GM18499 (cell line): ENCODE measurements around the gene FOXP1.

Experiments used
- ATAC-seq: cut with Tn5 transposase; IDR thresholded peaks from one replicate; pipeline ENCODE4 v1.9.1; 2021; ENCODE audit warnings: moderate number of reproducible peaks; ENCODE audit not compliant: insufficient read depth, unreplicated experiment

FOXP1 gene

DNA sequence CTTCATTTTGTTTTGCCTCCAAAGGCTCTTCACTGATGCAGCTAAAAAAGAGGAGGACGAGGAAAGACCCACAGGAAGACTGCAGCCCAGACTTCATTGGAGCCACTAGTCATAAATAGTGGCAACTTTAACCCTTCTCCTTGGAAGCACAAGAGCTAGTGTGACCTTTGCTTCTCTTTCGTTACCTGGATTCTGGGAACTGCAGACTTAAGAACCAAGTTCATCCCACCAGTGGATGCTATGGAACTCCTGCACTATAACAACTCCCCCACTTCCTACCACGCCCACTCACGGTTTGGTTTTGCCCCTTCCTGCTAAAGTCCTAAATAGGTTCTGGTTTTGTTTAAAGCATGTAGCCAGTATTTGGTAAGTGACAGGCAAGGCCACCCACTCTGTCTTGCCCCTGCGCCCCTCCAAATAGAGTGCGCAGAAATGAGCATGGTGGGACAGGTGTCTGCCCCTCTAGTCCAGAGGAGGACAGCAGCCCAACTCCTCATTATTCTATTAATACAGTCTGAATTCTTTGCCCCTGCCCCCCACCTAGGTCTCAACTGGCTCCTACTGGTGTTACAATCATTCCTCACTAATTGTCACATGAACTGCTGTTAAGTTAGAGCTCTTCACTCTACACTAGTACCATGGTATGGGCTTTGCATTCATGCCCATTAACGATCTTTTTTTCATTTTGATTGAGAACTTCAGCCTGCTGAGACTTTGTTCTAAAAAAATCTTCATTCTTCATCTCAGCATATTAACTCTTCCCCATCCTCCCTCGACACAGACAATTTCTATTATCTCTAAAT lies 504.6 kb downstream of the FOXP1 start:
- no peak for ATAC-seq

GRCh38 chr3:71078199-71078598 lies 505.3 kb downstream of the FOXP1 start:
- no peak for ATAC-seq

DNA sequence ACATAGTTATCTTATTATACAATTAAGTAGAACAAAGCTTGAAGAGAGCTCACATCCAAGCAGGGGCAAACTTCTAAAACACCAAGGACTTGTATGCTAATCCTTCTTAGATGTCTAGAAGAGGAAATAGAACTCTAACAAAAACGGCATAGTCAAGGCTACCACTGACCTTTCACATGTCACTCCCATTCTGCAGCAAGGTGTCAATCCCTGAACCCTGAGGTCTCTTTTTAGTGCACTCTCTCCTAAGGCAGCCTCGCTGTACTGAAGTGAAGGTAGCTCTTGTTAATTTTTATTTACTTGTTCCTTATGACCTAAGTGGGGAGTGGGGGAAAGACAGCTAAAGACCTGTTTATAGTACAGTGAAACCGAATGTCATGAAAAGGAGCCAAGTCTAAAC lies 506.5 kb downstream of the FOXP1 start:
- ATAC-seq, result no peak

- no peak for ATAC-seq
Measured at GRCh38 chr3:71076361-71077002, 507.0 kb downstream of the FOXP1 start.

- no peak for ATAC-seq
Measured at GRCh38 chr3:71075494-71075893, 508.0 kb downstream of the FOXP1 start.

DNA sequence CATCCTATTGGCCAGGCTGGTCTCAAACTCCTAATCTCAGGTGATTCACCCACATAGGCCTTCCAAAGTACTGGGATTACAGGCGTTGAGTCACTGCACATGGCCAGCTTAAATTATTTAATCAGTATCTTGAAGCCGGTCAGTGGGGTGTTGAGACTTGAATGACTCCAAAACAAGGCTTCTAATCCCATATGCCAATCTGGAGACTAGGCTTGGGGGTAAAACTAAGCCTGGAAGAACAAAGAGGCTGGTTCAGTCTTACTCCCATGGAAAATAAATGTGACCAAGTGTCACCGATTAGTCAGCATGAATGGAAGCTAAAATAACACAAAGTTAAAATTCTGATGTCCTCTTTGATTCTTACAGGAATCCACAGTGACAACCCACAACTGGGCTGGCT lies 509.1 kb downstream of the FOXP1 start:
- ATAC-seq, result no peak

DNA sequence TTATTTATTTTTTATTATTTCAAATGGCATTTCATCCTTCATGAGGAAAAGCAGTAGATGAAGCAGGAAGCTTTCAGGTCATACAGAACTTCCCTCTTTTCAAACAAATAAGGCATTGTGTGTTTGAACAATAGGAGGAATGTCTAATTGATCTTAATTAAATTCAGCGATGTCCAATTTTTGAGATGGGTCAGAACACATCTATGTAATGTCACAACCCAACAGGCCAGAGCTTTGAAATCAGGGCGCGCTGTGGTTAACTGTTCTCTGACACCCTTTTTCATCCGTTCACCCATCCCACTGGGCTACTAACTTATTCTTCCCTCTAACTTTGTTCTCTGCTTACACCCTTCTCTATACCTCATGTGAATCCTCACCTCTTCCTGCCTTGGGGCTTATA lies 510.5 kb downstream of the FOXP1 start:
- ATAC-seq, result no peak

GRCh38 chr3:71072287-71072686 lies 511.2 kb downstream of the FOXP1 start:
- no peak for ATAC-seq

- ATAC-seq, result no peak
Measured at GRCh38 chr3:71070497-71071463, 512.7 kb downstream of the FOXP1 start.

GRCh38 chr3:71069797-71070196 lies 513.7 kb downstream of the FOXP1 start:
- peak; percentile 50 for ATAC-seq

DNA sequence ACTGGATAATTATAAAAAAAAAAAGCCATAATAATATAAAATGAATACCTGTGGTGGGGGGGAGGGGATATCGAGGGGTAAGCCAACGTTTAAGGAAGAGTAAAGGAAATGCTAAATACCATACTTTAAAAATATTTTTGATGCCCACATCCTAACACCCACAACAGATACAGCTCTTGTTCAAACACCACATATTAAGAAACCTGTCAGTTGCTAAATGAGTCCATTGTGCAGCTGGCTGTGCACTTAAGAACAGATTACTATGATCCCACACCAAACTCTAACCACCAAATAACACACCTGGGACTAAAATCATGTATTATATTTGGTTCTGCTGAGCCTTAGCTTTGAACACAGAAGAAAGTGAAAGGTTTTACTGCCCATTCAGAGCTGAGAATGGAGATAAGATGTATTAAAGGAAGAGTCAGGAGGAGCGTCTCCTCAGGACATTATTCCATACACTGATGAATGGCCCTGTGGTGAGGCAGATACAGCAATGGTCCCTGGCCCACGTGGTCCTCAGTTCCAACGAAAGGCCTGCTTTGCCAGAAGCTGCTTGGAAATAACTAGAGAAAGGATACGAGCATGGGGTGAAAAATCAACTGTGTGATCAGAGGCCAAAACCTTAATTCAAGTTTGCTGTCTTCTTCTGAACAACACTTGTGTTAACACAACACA lies 515.4 kb downstream of the FOXP1 start:
- no peak for ATAC-seq

- no peak for ATAC-seq
Measured at GRCh38 chr3:71066849-71067261, 516.7 kb downstream of the FOXP1 start.

DNA sequence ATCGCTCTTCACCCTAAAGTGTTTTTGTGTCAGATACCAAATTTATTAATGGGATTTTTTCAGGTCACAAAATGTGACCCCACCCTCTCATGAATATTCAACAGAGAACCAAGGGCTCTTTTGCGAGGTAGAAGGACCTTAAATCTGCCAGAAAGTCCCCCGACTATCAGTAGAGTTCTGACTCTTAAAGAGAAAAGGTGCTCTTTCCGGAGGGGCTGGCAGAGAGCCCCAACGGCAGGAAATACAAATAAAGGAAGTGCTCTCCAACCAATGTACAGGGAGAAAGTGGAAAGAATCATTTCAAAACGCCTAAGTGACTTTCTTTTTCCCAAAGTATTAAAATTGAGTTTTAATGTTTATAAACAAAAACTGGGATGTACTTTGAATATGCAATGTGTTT lies 517.2 kb downstream of the FOXP1 start:
- ATAC-seq, result no peak

DNA sequence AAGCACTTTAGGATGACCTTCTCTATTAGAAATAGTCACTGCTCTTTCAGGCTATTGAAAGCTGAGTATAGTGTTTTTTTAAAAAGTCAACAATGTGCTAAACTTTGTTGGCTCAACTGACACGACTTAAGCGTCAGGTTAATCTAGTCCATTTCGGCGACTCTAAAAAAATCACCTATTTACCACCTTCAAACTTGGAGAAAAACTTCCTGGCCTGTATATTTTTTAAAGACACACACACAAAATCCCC lies 517.8 kb downstream of the FOXP1 start:
- ATAC-seq, result no peak

- ATAC-seq, result no peak
Measured at GRCh38 chr3:71064956-71065763, 518.4 kb downstream of the FOXP1 start.

GRCh38 chr3:71064291-71064955 lies 519.1 kb downstream of the FOXP1 start:
- ATAC-seq, result no peak

DNA sequence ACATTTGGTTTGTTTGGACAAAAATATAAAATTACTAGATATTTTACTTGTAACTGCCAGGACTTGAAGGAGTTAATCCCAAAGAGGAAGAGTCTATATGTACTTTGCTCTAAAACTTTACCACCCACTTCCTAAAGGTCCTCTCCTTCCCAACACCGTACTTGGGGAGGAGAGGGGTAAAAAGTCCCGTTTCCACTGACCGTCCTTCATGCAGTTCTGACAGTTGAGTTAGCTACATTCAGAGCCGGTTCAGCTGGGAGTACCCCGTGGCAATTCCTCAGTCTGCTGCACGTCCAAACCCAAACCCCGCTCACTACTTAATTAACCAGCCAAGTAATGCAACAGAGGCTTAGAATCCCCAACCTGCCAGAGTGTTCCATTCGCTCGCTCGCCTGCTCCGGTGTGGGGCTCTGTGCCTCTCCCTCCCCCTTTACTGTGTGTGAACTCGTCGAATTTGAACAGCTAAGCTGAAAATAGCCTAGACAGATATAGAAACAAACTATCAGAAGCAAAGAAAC lies 519.7 kb downstream of the FOXP1 start:
- no peak for ATAC-seq

GRCh38 chr3:71062952-71063772 lies 520.4 kb downstream of the FOXP1 start:
- no peak for ATAC-seq
